Testis (tissue), 3 donors: Measurements from ENCODE around the gene CLIC3. TPM values are rescaled to one million over a fixed set of nuclear protein-coding genes. Genes with fewer than 3 reads are reported as not detected.

Source experiments
- DNase-seq: peaks from one replicate; pipeline ENCODE4 v3.0.0-alpha.2; 2019
- H3K27ac ChIP-seq, 2 donors: fragments of 200-600 bp; sonication (generic); one replicate each; pipeline ENCODE4 v1.5.1; 2019
- H3K27me3 ChIP-seq: fragments of 200-600 bp; sonication (generic); one replicate; pipeline ENCODE4 v1.5.1; 2019
- H3K36me3 ChIP-seq: fragments of 200-600 bp; sonication (generic); one replicate; pipeline ENCODE4 v1.5.1; 2017; ENCODE audit warnings: low read depth; ENCODE audit errors: missing control alignments
- H3K4me1 ChIP-seq: fragments of 200-600 bp; sonication (generic); one replicate; pipeline ENCODE4 v1.5.1; 2019
- H3K4me3 ChIP-seq, 2 donors: fragments of 200-600 bp; sonication (generic); one replicate each; pipeline ENCODE4 v1.5.1; 2017 to 2019
- H3K9me3 ChIP-seq: fragments of 200-600 bp; sonication (generic); one replicate; pipeline ENCODE4 v1.5.1; 2017
- CTCF ChIP-seq, 3 experiments: fragments of 450-650 bp in 2 of 3; fragments of 200-600 bp in 1 of 3; sonication (generic) in 1 of 3; IDR thresholded peaks; one replicate each; pipeline ENCODE4 v1.5.1; 2016 to 2019; ENCODE audit warnings: antibody characterized with exemption in 3 of 3, mild to moderate bottlenecking in 2 of 3, moderate library complexity in 1 of 3
- POLR2A ChIP-seq: fragments of 450-650 bp; IDR thresholded peaks from one replicate; pipeline ENCODE4 v1.6.1; 2017; ENCODE audit warnings: antibody characterized with exemption, mild to moderate bottlenecking, moderate library complexity
- WGBS, 2 donors: methylation state at CpG; one replicate each; pipeline ENCODE4 v1.1.5; 2018; 5-methylcytosine and 5-hydroxymethylcytosine counted together
- intact Hi-C: fragments of 100-400 bp; cut with DNase I; formaldehyde crosslinking; loops from one replicate; pipeline ENCODE4 v1.15.1; 2023; ENCODE audit warnings: low total_unique reads
- polyA plus RNA-seq: library from polyadenylated mRNA; stranded (reverse); fragments of 350-450 nt; fragmentation: Illumina TruSeq; extraction: RNeasy Lipid Tissue Mini Kit (QIAGEN cat#74804); gene quantifications from one replicate; pipeline ENCODE4 v1.2.3, GENCODE V29; 2014; ENCODE audit warnings: low read depth, low replicate concordance; ENCODE audit not compliant: insufficient read depth
- total RNA-seq, 2 donors: library from RNA; depleted of rRNA; stranded (reverse); fragments of >200 nt; gene quantifications; one replicate each; pipeline ENCODE4 v1.2.3, GENCODE V29; 2016

Gene CLIC3
- total and polyA plus RNA-seq, 3 donors from 2014 or later = 1.8 to 2.8 (median 1.9) TPM

GRCh38 chr9:136968333-136969127, 27.8 kb downstream of the CLIC3 start:
- WGBS, 2 donors = 52 to 53% methylated on average over 7 to 10 of the region's 17 CpGs
- TF ChIP-seq POLR2A = no peak
- TF ChIP-seq CTCF (IDR thresholded peaks at IDR 0.05) = no peak
- no peak overlapping the region for H3K4me3 ChIP-seq
- DNase-seq = no peak
- no peaks in the 10 kb centered on the region for H3K27me3 ChIP-seq
- H3K36me3 ChIP-seq = no peaks in the 10 kb centered on the region
- no peaks in the 10 kb centered on the region for H3K9me3 ChIP-seq
- peaks cover 78% of the 10 kb centered on the region for H3K4me1 ChIP-seq
- H3K27ac ChIP-seq = peak overlapping the region in 1 of 2 donors; percentile 76
- intact Hi-C loops = no loop called here

GRCh38 chr9:136965771-136966484, 30.4 kb downstream of the CLIC3 start:
- no peaks in the 10 kb centered on the region for H3K27me3 ChIP-seq
- peak overlapping the region in 1 of 2 donors; percentile 59 for H3K27ac ChIP-seq

GRCh38 chr9:136964833-136965422, 31.4 kb downstream of the CLIC3 start:
- intact Hi-C loops = no loop called here
- H3K4me3 ChIP-seq = no peak overlapping the region
- H3K27me3 ChIP-seq = no peaks in the 10 kb centered on the region
- H3K9me3 ChIP-seq = no peaks in the 10 kb centered on the region
- H3K27ac ChIP-seq = peak overlapping the region; percentile 81
- DNase-seq = no peak
- 75 to 87% methylated on average over 25 to 26 of the region's 26 CpGs for WGBS, 2 donors
- no peaks in the 10 kb centered on the region for H3K36me3 ChIP-seq
- TF ChIP-seq CTCF (IDR thresholded peaks at IDR 0.05) (no peak), POLR2A (no peak)
- peaks cover 72% of the 10 kb centered on the region for H3K4me1 ChIP-seq

More at GRCh38 chr9:136965771-136966484, 30.4 kb downstream of the CLIC3 start:
- no peak overlapping the region for H3K4me3 ChIP-seq
- intact Hi-C loops = no loop called here
- DNase-seq = peak; percentile 68
- WGBS, 2 donors = 29 to 42% methylated on average over 19 to 23 of the region's 23 CpGs
- TF ChIP-seq POLR2A (no peak), CTCF (IDR thresholded peaks at IDR 0.05) (no peak)
- no peaks in the 10 kb centered on the region for H3K36me3 ChIP-seq
- no peaks in the 10 kb centered on the region for H3K9me3 ChIP-seq
- H3K4me1 ChIP-seq = peaks cover 80% of the 10 kb centered on the region

- DNase-seq = no peak
- TF ChIP-seq CTCF (IDR thresholded peaks at IDR 0.05) (no peak), POLR2A (no peak)
- H3K27ac ChIP-seq = peak overlapping the region; percentile 81
- no peaks in the 10 kb centered on the region for H3K9me3 ChIP-seq
- H3K4me3 ChIP-seq = no peak overlapping the region
- WGBS, 2 donors = 64 to 70% methylated on average over 5 to 22 of the region's 22 CpGs
- no peaks in the 10 kb centered on the region for H3K36me3 ChIP-seq
- intact Hi-C loops = no loop called here
- no peaks in the 10 kb centered on the region for H3K27me3 ChIP-seq
- peaks cover 72% of the 10 kb centered on the region for H3K4me1 ChIP-seq
These were observed 32.1 kb downstream of the CLIC3 start for GRCh38 chr9:136964171-136964689.
